ENCODE results near the gene CACNA2D2. TPM values are rescaled to one million over a fixed set of nuclear protein-coding genes. Genes with fewer than 3 reads are reported as not detected.

CACNA2D2 gene
- total and polyA plus RNA-seq, 7 donors, result 0.14 to 1.6 (median 0.83) TPM

GRCh38 chr3:50474717-50475116 lies 28.7 kb downstream of the CACNA2D2 start:
- DNase-seq (no peak), ATAC-seq (peak; percentile 24 to 66 (median 42))
- TF ChIP-seq CTCF (IDR thresholded peaks at IDR 0.05), result no peak
- H3K4me1 ChIP-seq, result peaks cover 7% of the 10 kb centered on the region
- H3K9me3 ChIP-seq, result no peaks in the 10 kb centered on the region
- no peaks in the 10 kb centered on the region for H3K27me3 ChIP-seq (ENCODE audit: insufficient read depth in 3 of 3, low read length in 2 of 3)
- 44 to 60% (median 48%) methylated on average over 6 of the region's 6 CpGs for WGBS, 3 donors
- intact Hi-C loops (cut with DNase I), result no loop called here
- no peaks in the 10 kb centered on the region for H3K36me3 ChIP-seq (ENCODE audit: insufficient read depth in 1 of 2, low read depth in 1 of 2)
- H3K4me3 ChIP-seq, result no peak overlapping the region
- H3K27ac ChIP-seq, result no peak overlapping the region

- no peak for TF ChIP-seq CTCF (IDR thresholded peaks at IDR 0.05)
- 21 to 25% (median 24%) methylated on average over 9 to 10 of the region's 10 CpGs for WGBS, 3 donors
- peak in 1 of 2 donors; percentile 60 for DNase-seq
- intact Hi-C loops (cut with DNase I), result no loop called here
- Histone ChIP-seq H3K9me3 (no peaks in the 10 kb centered on the region), H3K4me3 (no peak overlapping the region), H3K27ac (no peak overlapping the region), H3K4me1 (peaks cover 7% of the 10 kb centered on the region), H3K27me3 (ENCODE audit: insufficient read depth in 3 of 3, low read length in 2 of 3) (no peaks in the 10 kb centered on the region), H3K36me3 (ENCODE audit: insufficient read depth in 1 of 2, low read depth in 1 of 2) (no peaks in the 10 kb centered on the region)
- peak; percentile 52 to 88 (median 82) for ATAC-seq
Observed at GRCh38 chr3:50473768-50474167, 29.7 kb downstream of the CACNA2D2 start.

- no peak for DNase-seq
- intact Hi-C loops (cut with DNase I), result no loop called here
- no peak for ATAC-seq
- Histone ChIP-seq H3K36me3 (ENCODE audit: insufficient read depth in 1 of 2, low read depth in 1 of 2) (no peaks in the 10 kb centered on the region), H3K27ac (no peak overlapping the region), H3K4me3 (no peak overlapping the region), H3K9me3 (no peaks in the 10 kb centered on the region), H3K27me3 (ENCODE audit: insufficient read depth in 3 of 3, low read length in 2 of 3) (no peaks in the 10 kb centered on the region), H3K4me1 (peaks cover 7% of the 10 kb centered on the region)
- WGBS, 3 donors, result 59 to 80% (median 63%) methylated on average over 6 of the region's 6 CpGs
- TF ChIP-seq CTCF (IDR thresholded peaks at IDR 0.05), result no peak
Observed at GRCh38 chr3:50472958-50473357, 30.5 kb downstream of the CACNA2D2 start.

- H3K27me3 ChIP-seq (ENCODE audit: insufficient read depth in 3 of 3, low read length in 2 of 3), result no peaks in the 10 kb centered on the region
Observed at GRCh38 chr3:50470658-50471057, 32.8 kb downstream of the CACNA2D2 start.

More at GRCh38 chr3:50470658-50471057, 32.8 kb downstream of the CACNA2D2 start:
- DNase-seq, result no peak
- ATAC-seq, result no peak
- Histone ChIP-seq H3K4me3 (no peak overlapping the region), H3K9me3 (no peaks in the 10 kb centered on the region), H3K36me3 (ENCODE audit: insufficient read depth in 1 of 2, low read depth in 1 of 2) (no peaks in the 10 kb centered on the region), H3K4me1 (peaks cover 7% of the 10 kb centered on the region), H3K27ac (no peak overlapping the region)
- intact Hi-C loops (cut with DNase I), result no loop called here
- no peak for TF ChIP-seq CTCF (IDR thresholded peaks at IDR 0.05)
- WGBS, 3 donors, result 93 to 95% (median 93%) methylated on average over 11 to 12 of the region's 12 CpGs

Measured in psoas muscle (tissue), 8 donors.